DOHH2 (cell line): Measurements from ENCODE around the gene USP6NL.

Experiments used
- H3F3A ChIP-seq: fragments of 200-600 bp; sonication (generic), shearing (Covaris generic); 2 replicates; pipeline ENCODE4 v1.6.0; 2016; ENCODE audit warnings: antibody characterized with exemption, mild to moderate bottlenecking; ENCODE audit not compliant: control insufficient read depth, insufficient read depth
- H3K27ac ChIP-seq: fragments of 200-600 bp; sonication (generic); 2 replicates; pipeline ENCODE4 v1.5.1; 2014; ENCODE audit warnings: low read depth, mild to moderate bottlenecking, low read length, moderate library complexity
- H3K27me3 ChIP-seq: fragments of 200-600 bp; sonication (generic); 2 replicates; pipeline ENCODE4 v1.6.1; 2014; ENCODE audit warnings: mild to moderate bottlenecking, low read length, mixed read lengths; ENCODE audit not compliant: control insufficient read depth
- H3K36me3 ChIP-seq: fragments of 200-600 bp; sonication (generic); 2 replicates; pipeline ENCODE4 v1.6.1; 2014; ENCODE audit warnings: mild to moderate bottlenecking, low read length, moderate library complexity, mixed read lengths; ENCODE audit not compliant: control insufficient read depth
- H3K4me1 ChIP-seq: fragments of 200-600 bp; sonication (generic); 2 replicates; pipeline ENCODE4 v1.6.1; 2014; ENCODE audit warnings: mild to moderate bottlenecking, low read length, mixed read lengths; ENCODE audit not compliant: control insufficient read depth
- H3K4me2 ChIP-seq: fragments of 200-600 bp; sonication (generic); 2 replicates; pipeline ENCODE4 v1.6.0; 2014; ENCODE audit warnings: mild to moderate bottlenecking, low read length, moderate library complexity
- H3K4me3 ChIP-seq: fragments of 200-600 bp; sonication (generic); 2 replicates; pipeline ENCODE4 v1.5.1; 2014; ENCODE audit warnings: mild to moderate bottlenecking, low read length, mixed read lengths
- H3K79me2 ChIP-seq: fragments of 200-600 bp; sonication (generic); 2 replicates; pipeline ENCODE4 v1.6.1; 2014; ENCODE audit warnings: mild to moderate bottlenecking, low read length, mixed read lengths; ENCODE audit not compliant: control insufficient read depth
- H3K9me2 ChIP-seq: fragments of 200-600 bp; sonication (generic); replicated peaks from 2 replicates; pipeline ENCODE4 v1.6.1; 2014; ENCODE audit warnings: mild to moderate bottlenecking, low read length, mixed read lengths; ENCODE audit not compliant: control insufficient read depth
- H3K9me3 ChIP-seq: fragments of 200-600 bp; sonication (generic); 2 replicates; pipeline ENCODE4 v1.6.1; 2014; ENCODE audit warnings: antibody characterized with exemption, low read length, mixed read lengths; ENCODE audit not compliant: control insufficient read depth, insufficient read depth
- H4K20me1 ChIP-seq: fragments of 200-600 bp; sonication (generic); 2 replicates; pipeline ENCODE4 v1.6.0; 2014; ENCODE audit warnings: low read depth, mild to moderate bottlenecking, antibody characterized with exemption, low read length, moderate library complexity; ENCODE audit not compliant: control insufficient read depth, insufficient read depth
- CTCF ChIP-seq: fragments of 200-600 bp; sonication (generic); IDR thresholded peaks from one replicate; pipeline ENCODE4 v1.5.1; 2014; ENCODE audit warnings: antibody characterized with exemption, mild to moderate bottlenecking, low read depth, low read length; ENCODE audit not compliant: poor library complexity, severe bottlenecking
- EZH2phosphoT487 ChIP-seq: fragments of 200-600 bp; sonication (generic); IDR thresholded peaks from 2 replicates; pipeline ENCODE4 v1.6.1; 2017; ENCODE audit warnings: borderline replicate concordance, mild to moderate bottlenecking, antibody characterized with exemption, low read length, moderate library complexity, mixed read lengths

The USP6NL gene

GRCh38 chr10:11616021-11616420 is 4.6 kb upstream of the USP6NL start:
- Histone ChIP-seq H3K9me2 (no peaks in the 10 kb centered on the region), H3K4me2 (no peak overlapping the region), H3K9me3 (peaks cover 12% of the 10 kb centered on the region; the same call in 1 of the 2 replicates), H3K27ac (no peak overlapping the region), H3K36me3 (no peaks in the 10 kb centered on the region), H3K79me2 (peaks cover 9% of the 10 kb centered on the region), H3K4me1 (peaks cover 20% of the 10 kb centered on the region), H3F3A (peaks cover 13% of the 10 kb centered on the region), H4K20me1 (no peaks in the 10 kb centered on the region), H3K27me3 (no peaks in the 10 kb centered on the region), H3K4me3 (no peak overlapping the region)
- TF ChIP-seq EZH2phosphoT487 (no peak), CTCF (no peak)

- peaks cover 15% of the 10 kb centered on the region for H3K4me1 ChIP-seq
- TF ChIP-seq EZH2phosphoT487, result no peak
- TF ChIP-seq CTCF, result no peak
Observed at GRCh38 chr10:11615396-11615795, 3.9 kb upstream of the USP6NL start.

GRCh38 chr10:11612021-11613001 is 861 bp upstream of the USP6NL start:
- Histone ChIP-seq H3K4me2 (peak overlapping the region; percentile 99), H3F3A (peaks cover 11% of the 10 kb centered on the region), H3K27ac (peak overlapping the region; percentile 72)

More at GRCh38 chr10:11615396-11615795, 3.9 kb upstream of the USP6NL start:
- Histone ChIP-seq H3K27ac (no peak overlapping the region), H3K27me3 (no peaks in the 10 kb centered on the region), H3K4me2 (no peak overlapping the region), H3K9me3 (peaks cover 12% of the 10 kb centered on the region; the same call in 1 of the 2 replicates), H3K36me3 (peaks cover 5% of the 10 kb centered on the region; the same call in 1 of the 2 replicates), H4K20me1 (no peaks in the 10 kb centered on the region), H3K79me2 (peaks cover 16% of the 10 kb centered on the region), H3K9me2 (no peaks in the 10 kb centered on the region), H3F3A (peaks cover 13% of the 10 kb centered on the region), H3K4me3 (no peak overlapping the region)

More at GRCh38 chr10:11612021-11613001, 861 bp upstream of the USP6NL start:
- no peaks in the 10 kb centered on the region for H4K20me1 ChIP-seq
- TF ChIP-seq CTCF, result no peak
- TF ChIP-seq EZH2phosphoT487, result no peak
- no peaks in the 10 kb centered on the region for H3K9me2 ChIP-seq
- peak overlapping the region; percentile 82 for H3K4me3 ChIP-seq
- H3K79me2 ChIP-seq, result peaks cover 46% of the 10 kb centered on the region
- H3K9me3 ChIP-seq, result peaks cover 9% of the 10 kb centered on the region; the same call in 1 of the 2 replicates
- peaks cover 24% of the 10 kb centered on the region for H3K36me3 ChIP-seq
- H3K4me1 ChIP-seq, result peaks cover 36% of the 10 kb centered on the region
- H3K27me3 ChIP-seq, result no peaks in the 10 kb centered on the region
